Suprapubic skin (tissue), 4 donors: ENCODE data around the gene ARHGEF1. TPM values are rescaled to one million over a fixed set of nuclear protein-coding genes. Genes with fewer than 3 reads are reported as not detected.

Source experiments
- DNase-seq, 2 donors: peaks; one replicate each; pipeline ENCODE4 v3.0.0-alpha.2; 2019; ENCODE audit warnings: low spot score in 2 of 2
- H3K27ac ChIP-seq: fragments of 200-600 bp; sonication (generic); one replicate; pipeline ENCODE4 v1.5.1; 2019
- H3K27me3 ChIP-seq: fragments of 200-600 bp; sonication (generic); one replicate; pipeline ENCODE4 v1.5.1; 2019
- H3K36me3 ChIP-seq: fragments of 200-600 bp; sonication (generic); one replicate; pipeline ENCODE4 v1.5.1; 2019
- H3K4me1 ChIP-seq: fragments of 200-600 bp; sonication (generic); one replicate; pipeline ENCODE4 v1.5.1; 2019
- H3K4me3 ChIP-seq: fragments of 200-600 bp; sonication (generic); one replicate; pipeline ENCODE4 v1.5.1; 2019; ENCODE audit warnings: mild to moderate bottlenecking
- H3K9me3 ChIP-seq: fragments of 200-600 bp; sonication (generic); one replicate; pipeline ENCODE4 v1.5.1; 2019
- CTCF ChIP-seq, 2 donors: fragments of 200-600 bp in 1 of 2; fragments of 450-650 bp in 1 of 2; sonication (generic) in 1 of 2; IDR thresholded peaks; one replicate each; pipeline ENCODE4 v1.5.1; 2016 to 2019; ENCODE audit warnings: antibody characterized with exemption in 2 of 2, mild to moderate bottlenecking in 1 of 2, moderate library complexity in 1 of 2
- EP300 ChIP-seq: sonication (generic); formaldehyde crosslinking; IDR thresholded peaks from one replicate; pipeline ENCODE4 v1.6.1; 2017; ENCODE audit warnings: antibody characterized with exemption
- POLR2A ChIP-seq, 2 donors: fragments of 450-650 bp; IDR thresholded peaks; one replicate each; pipeline ENCODE4 v1.6.1; 2017; ENCODE audit warnings: antibody characterized with exemption in 2 of 2, mild to moderate bottlenecking in 2 of 2, moderate library complexity in 2 of 2
- POLR2AphosphoS5 ChIP-seq, 3 donors: sonication (generic); formaldehyde crosslinking; IDR thresholded peaks; one replicate each; pipeline ENCODE4 v1.6.1; 2017; ENCODE audit warnings: antibody characterized with exemption in 3 of 3
- WGBS: methylation state at CpG from one replicate; pipeline ENCODE4 v1.1.5; 2018; 5-methylcytosine and 5-hydroxymethylcytosine counted together
- total RNA-seq, 4 donors: library from RNA; depleted of rRNA; stranded (reverse); fragments of >200 nt; gene quantifications; one replicate each; pipeline ENCODE4 v1.1.0, GENCODE V29; 2016

The ARHGEF1 gene
- total RNA-seq, 4 donors from 2014 or later, result 61.0 to 173 (median 72.1) TPM

- TF ChIP-seq EP300, result no peak
- TF ChIP-seq POLR2A (IDR thresholded peaks at IDR 0.05), result no peak
- no peak for TF ChIP-seq CTCF (IDR thresholded peaks at IDR 0.05)
- TF ChIP-seq POLR2AphosphoS5 (IDR thresholded peaks at IDR 0.05), result no peak
- no peaks in the 10 kb centered on the region for H3K36me3 ChIP-seq
- H3K4me1 ChIP-seq, result peaks cover 17% of the 10 kb centered on the region
- no peaks in the 10 kb centered on the region for H3K9me3 ChIP-seq
- no peak overlapping the region for H3K27ac ChIP-seq
- H3K4me3 ChIP-seq, result no peak overlapping the region
- no peak for DNase-seq
- peaks cover 99% of the 10 kb centered on the region for H3K27me3 ChIP-seq
- 49% methylated on average over 7 of the region's 7 CpGs for WGBS
Observed at GRCh38 chr19:41925208-41926003, 42.4 kb downstream of the ARHGEF1 start.

GRCh38 chr19:41926028-41926762 is 43.2 kb downstream of the ARHGEF1 start:
- H3K4me3 ChIP-seq, result no peak overlapping the region
- no peaks in the 10 kb centered on the region for H3K36me3 ChIP-seq
- peaks cover 17% of the 10 kb centered on the region for H3K4me1 ChIP-seq
- TF ChIP-seq EP300 (no peak), POLR2AphosphoS5 (IDR thresholded peaks at IDR 0.05) (no peak), POLR2A (IDR thresholded peaks at IDR 0.05) (no peak), CTCF (IDR thresholded peaks at IDR 0.05) (no peak)
- DNase-seq, result no peak
- peaks cover 99% of the 10 kb centered on the region for H3K27me3 ChIP-seq
- 31% methylated on average over 26 of the region's 27 CpGs for WGBS
- no peak overlapping the region for H3K27ac ChIP-seq
- no peaks in the 10 kb centered on the region for H3K9me3 ChIP-seq

GRCh38 chr19:41926763-41927496 is 43.9 kb downstream of the ARHGEF1 start:
- DNase-seq, result no peak
- Histone ChIP-seq H3K27me3 (peaks cover 99% of the 10 kb centered on the region), H3K4me1 (peaks cover 17% of the 10 kb centered on the region), H3K27ac (no peak overlapping the region), H3K36me3 (no peaks in the 10 kb centered on the region), H3K9me3 (no peaks in the 10 kb centered on the region), H3K4me3 (no peak overlapping the region)
- TF ChIP-seq POLR2AphosphoS5 (IDR thresholded peaks at IDR 0.05) (no peak), POLR2A (IDR thresholded peaks at IDR 0.05) (no peak), CTCF (IDR thresholded peaks at IDR 0.05) (no peak), EP300 (no peak)
- WGBS, result 46% methylated on average over 16 of the region's 16 CpGs

- Histone ChIP-seq H3K4me1 (peaks cover 17% of the 10 kb centered on the region), H3K4me3 (peak overlapping the region; percentile 51), H3K36me3 (no peaks in the 10 kb centered on the region), H3K9me3 (no peaks in the 10 kb centered on the region), H3K27me3 (peaks cover 99% of the 10 kb centered on the region), H3K27ac (no peak overlapping the region)
- 8% methylated on average over 36 of the region's 43 CpGs for WGBS
- no peak for DNase-seq
- no peak for TF ChIP-seq CTCF (IDR thresholded peaks at IDR 0.05)
Observed at GRCh38 chr19:41927497-41928192, 44.7 kb downstream of the ARHGEF1 start.
